Right lobe of liver (tissue), 6 donors: ENCODE results near the gene SFXN3. TPM values are rescaled to one million over a fixed set of nuclear protein-coding genes. Genes with fewer than 3 reads are reported as not detected.

Source experiments
- ATAC-seq, 4 donors: fragments of 200-7000 bp; cut with Tn5 transposase; one replicate each; pipeline ENCODE4 v1.9.1; 2020; ENCODE audit warnings: mild to moderate bottlenecking in 4 of 4, moderate library complexity in 4 of 4
- DNase-seq, 3 donors: peaks; one replicate each; pipeline ENCODE4 v3.0.0-alpha.2; 2020
- H3K27ac ChIP-seq, 3 donors: fragments of 200-600 bp; one replicate each; pipeline ENCODE4 v1.8.0; 2022
- H3K27me3 ChIP-seq, 2 donors: fragments of 200-600 bp; one replicate each; pipeline ENCODE4 v1.8.0; 2022
- H3K36me3 ChIP-seq, 4 donors: fragments of 200-600 bp; sonication (generic) in 1 of 4; one replicate each; pipeline versions ENCODE4 v1.5.1 to v1.8.0; 2017 to 2022; ENCODE audit warnings: control low read depth in 1 of 4
- H3K4me1 ChIP-seq, 4 donors: fragments of 200-600 bp; sonication (generic) in 1 of 4; one replicate each; pipeline versions ENCODE4 v1.5.1 to v1.8.0; 2017 to 2022; ENCODE audit warnings: control low read depth in 1 of 4
- H3K4me3 ChIP-seq, 3 donors: fragments of 200-600 bp; one replicate each; pipeline ENCODE4 v1.8.0; 2022
- H3K9me3 ChIP-seq, 4 donors: fragments of 200-600 bp; sonication (generic) in 1 of 4; one replicate each; pipeline versions ENCODE4 v1.5.1 to v1.8.0; 2017 to 2022; ENCODE audit warnings: control low read depth in 1 of 4
- POLR2A ChIP-seq: fragments of 450-650 bp; IDR thresholded peaks from one replicate; pipeline ENCODE4 v1.6.1; 2017; ENCODE audit warnings: antibody characterized with exemption, mild to moderate bottlenecking
- WGBS: methylation state at CpG from one replicate; pipeline ENCODE4 v1.1.6; 2018; ENCODE audit warnings: low coverage, low lambda C conversion rate; ENCODE audit not compliant: insufficient coverage; ENCODE audit errors: missing lambda C conversion rate; 5-methylcytosine and 5-hydroxymethylcytosine counted together
- intact Hi-C, 2 donors: fragments of 100-400 bp; cut with DNase I; formaldehyde crosslinking; loops; one replicate each; pipeline versions ENCODE4 v1.11.2 to v1.14.1; 2022
- total RNA-seq, 6 experiments: library from RNA; depleted of rRNA in 2 of 6; stranded (reverse); fragments of >200 nt in 2 of 6; fragmentation: NEBNext Ultra II Directional in 3 of 6; extraction: Animal tissue kit (Norgen Biotek cat#: 25700) in 3 of 6; gene quantifications; one replicate each; pipeline versions ENCODE4 v1.1.0 to v1.2.4, GENCODE V29; 2016 to 2023
- TF ChIP-seq, protein P1 (sequence below), 4 donors: fragments of 200-600 bp in 3 of 4; fragments of 450-650 bp in 1 of 4; IDR thresholded peaks; one replicate each; pipeline versions ENCODE4 v1.5.1 to v1.8.0; 2016 to 2022; ENCODE audit warnings: antibody characterized with exemption in 4 of 4, mild to moderate bottlenecking in 2 of 4
- donor health status: DM: no; HTN: yes; CAD: no.
- donor health status: DM: no; HTN: no; CAD: no.
- donor health status: DM: no; HTN: no; CAD: no.
- donor health status: DM: no; HTN: yes; CAD: no.
- donor health status: DM: no; HTN: yes; CAD: no.

The SFXN3 gene
- total RNA-seq, 6 experiments from 2014 or later, result 4.0 to 17.0 (median 7.6) TPM

DNA sequence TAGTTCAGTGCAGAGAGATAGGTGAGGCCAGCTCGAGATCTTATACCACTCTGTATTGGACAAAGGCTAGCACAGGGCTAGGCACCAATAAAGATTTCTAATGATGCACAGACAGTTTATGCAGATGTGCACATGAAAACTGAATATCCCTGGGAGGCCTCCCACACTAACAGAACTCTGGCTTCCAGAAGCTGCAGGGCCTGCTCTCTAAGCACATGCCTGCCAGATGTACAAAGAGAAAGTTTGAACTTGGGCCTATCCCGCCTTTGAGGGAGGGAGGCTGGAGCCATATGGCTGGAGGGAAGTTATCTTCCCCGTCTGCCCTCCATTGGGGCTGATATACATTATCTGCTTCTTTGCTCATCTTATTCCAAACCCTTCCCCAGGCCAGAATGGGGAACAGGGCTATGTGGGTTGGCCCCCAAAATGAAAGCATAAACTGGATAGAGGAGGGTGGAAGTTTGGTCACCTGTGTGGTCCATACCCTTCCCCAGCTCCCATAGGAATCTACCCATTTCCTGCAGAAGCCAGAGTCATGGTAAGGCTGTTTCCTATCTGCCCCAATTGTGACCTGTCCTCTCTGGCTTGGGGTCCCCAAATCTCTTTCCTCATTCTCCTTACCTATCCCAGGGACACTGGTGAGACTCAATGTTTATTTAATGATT lies 34.6 kb downstream of the SFXN3 start:
- ATAC-seq (no peak), DNase-seq (no peak)
- H3K4me1 ChIP-seq, result peaks cover 0 to 31% (median 13%) of the 10 kb centered on the region in 4 donors
- no peaks in the 10 kb centered on the region for H3K9me3 ChIP-seq
- 91% methylated on average over 2 of the region's 3 CpGs for WGBS
- TF ChIP-seq, protein P1, sequence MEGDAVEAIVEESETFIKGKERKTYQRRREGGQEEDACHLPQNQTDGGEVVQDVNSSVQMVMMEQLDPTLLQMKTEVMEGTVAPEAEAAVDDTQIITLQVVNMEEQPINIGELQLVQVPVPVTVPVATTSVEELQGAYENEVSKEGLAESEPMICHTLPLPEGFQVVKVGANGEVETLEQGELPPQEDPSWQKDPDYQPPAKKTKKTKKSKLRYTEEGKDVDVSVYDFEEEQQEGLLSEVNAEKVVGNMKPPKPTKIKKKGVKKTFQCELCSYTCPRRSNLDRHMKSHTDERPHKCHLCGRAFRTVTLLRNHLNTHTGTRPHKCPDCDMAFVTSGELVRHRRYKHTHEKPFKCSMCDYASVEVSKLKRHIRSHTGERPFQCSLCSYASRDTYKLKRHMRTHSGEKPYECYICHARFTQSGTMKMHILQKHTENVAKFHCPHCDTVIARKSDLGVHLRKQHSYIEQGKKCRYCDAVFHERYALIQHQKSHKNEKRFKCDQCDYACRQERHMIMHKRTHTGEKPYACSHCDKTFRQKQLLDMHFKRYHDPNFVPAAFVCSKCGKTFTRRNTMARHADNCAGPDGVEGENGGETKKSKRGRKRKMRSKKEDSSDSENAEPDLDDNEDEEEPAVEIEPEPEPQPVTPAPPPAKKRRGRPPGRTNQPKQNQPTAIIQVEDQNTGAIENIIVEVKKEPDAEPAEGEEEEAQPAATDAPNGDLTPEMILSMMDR (IDR thresholded peaks at IDR 0.05), result no peak
- TF ChIP-seq POLR2A, result no peak
- intact Hi-C loops, result no loop called here
- H3K27ac ChIP-seq, result no peak overlapping the region
- H3K36me3 ChIP-seq, result no peaks in the 10 kb centered on the region
- H3K27me3 ChIP-seq, result no peaks in the 10 kb centered on the region
- peak overlapping the region in 2 of 3 donors; percentile 9 to 28 for H3K4me3 ChIP-seq

DNA sequence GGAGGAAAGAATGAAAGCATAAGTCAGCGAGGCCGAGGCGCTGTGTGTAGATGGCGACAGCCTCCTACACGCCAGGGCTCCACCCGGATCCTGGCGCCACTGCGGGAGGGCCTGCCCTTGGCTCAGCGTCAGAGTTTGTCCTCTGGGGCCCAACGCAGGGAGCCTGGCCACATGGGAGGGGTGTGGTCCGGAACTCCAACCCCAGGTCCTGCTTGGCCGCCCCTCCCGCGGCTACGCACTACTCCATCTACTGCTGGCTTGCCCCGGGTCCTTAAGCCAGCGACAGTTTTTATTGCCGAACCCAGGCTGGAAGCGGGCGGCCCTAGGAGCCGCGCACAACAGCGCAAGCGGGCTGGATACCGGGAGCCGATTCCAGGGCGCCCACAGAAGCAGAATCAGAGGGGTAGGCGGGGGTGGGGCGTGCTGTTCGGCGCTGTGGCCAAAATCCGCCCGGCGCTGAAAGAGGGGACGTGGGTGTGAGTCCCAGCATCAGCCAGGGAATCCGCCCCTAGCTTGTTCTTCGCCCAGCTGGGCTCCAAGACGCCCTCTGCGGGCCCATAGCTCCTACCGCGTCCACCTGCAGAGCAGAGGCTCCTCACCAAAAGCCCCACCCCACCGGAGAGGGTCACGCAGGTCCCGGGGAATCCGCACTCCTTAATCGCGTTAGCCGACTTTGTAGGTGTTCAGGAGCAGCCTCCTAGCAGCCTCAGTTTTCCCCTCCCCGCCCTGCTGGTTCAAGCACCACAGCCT lies 35.3 kb downstream of the SFXN3 start:
- H3K27ac ChIP-seq, result no peak overlapping the region
- peak; percentile 44 to 58 (median 54) for ATAC-seq
- TF ChIP-seq, protein P1 (IDR thresholded peaks at IDR 0.05), result peak; percentile 14 to 47 (median 34)
- no peak for TF ChIP-seq POLR2A
- 10% methylated on average over 19 of the region's 49 CpGs for WGBS
- H3K4me1 ChIP-seq, result peaks cover 0 to 31% (median 12%) of the 10 kb centered on the region in 4 donors
- no peaks in the 10 kb centered on the region for H3K9me3 ChIP-seq
- peak; percentile 57 to 70 (median 68) for DNase-seq
- no peaks in the 10 kb centered on the region for H3K27me3 ChIP-seq
- H3K4me3 ChIP-seq, result peak overlapping the region; percentile 9 to 28 (median 10)
- H3K36me3 ChIP-seq, result no peaks in the 10 kb centered on the region
- intact Hi-C loops, result no loop called here

DNA sequence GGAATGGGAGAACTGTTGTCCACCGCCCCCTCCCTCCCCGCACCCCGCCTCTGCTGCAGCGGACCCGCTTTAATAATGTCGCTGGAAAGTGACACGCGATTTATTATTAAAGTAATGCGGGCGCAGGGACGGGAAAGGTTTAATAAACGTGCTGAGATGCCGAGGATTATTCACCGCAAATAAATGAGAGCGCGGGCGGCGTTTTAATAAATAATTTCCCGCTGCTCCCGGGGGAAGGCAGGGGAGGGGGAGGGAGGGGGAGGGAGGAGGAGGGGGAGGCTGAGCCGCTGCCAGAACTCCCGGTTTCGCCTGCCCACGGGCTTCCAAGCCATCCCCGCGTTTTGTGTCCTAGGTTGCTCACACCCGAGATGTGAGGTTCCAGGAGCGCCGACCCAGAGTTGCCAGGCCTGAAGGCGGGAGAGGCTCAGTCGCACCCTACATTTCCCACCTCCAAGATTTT lies 35.9 kb downstream of the SFXN3 start:
- intact Hi-C loops, result no loop called here
- H3K27ac ChIP-seq, result no peak overlapping the region
- no peaks in the 10 kb centered on the region for H3K27me3 ChIP-seq
- H3K36me3 ChIP-seq, result no peaks in the 10 kb centered on the region
- WGBS, result 0% methylated on average over 27 of the region's 31 CpGs
- H3K4me3 ChIP-seq, result peak overlapping the region; percentile 38 to 51 (median 44)
- no peak for DNase-seq
- H3K9me3 ChIP-seq, result no peaks in the 10 kb centered on the region
- TF ChIP-seq POLR2A, result no peak
- TF ChIP-seq, protein P1 (IDR thresholded peaks at IDR 0.05), result no peak
- no peak for ATAC-seq
- H3K4me1 ChIP-seq, result peaks cover 0 to 31% (median 10%) of the 10 kb centered on the region in 4 donors

DNA sequence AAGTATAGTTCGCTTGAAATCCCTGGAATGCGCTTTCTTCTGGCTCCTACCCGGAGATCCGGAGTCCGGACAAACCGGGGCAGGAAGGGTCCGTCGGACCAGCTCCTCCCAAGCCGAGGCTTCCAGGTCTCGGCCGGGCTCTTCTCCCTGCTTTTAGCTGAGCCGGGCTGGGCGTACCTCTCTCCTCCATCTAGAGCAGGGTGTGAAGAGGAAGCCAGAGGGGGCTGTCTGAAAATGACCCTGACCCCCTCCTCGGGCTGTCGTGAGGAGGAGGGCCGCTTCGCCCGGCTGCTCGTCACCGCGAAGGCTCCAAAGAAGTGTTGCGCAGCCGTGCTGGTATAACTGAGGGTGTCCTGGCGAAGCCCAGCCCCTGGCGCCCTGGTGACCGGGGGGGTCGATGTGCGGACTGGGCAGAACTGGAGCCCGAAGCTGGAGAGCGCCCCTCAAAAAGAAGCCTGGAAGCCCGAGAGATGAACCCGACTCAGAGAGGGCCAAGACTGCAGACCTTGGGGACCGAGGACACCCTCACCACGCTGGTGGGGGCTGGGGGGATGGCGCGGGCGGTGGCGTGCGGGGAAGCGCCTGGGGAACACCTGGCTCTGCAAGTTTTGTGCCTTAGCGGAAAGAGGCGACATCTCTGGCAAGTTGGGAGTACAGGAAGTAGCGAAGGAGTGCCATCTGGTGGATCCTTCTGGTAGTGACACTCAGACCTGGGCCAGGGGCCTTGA lies 36.5 kb downstream of the SFXN3 start:
- 2% methylated on average over 36 of the region's 43 CpGs for WGBS
- Histone ChIP-seq H3K4me1 (peaks cover 0 to 27% (median 8%) of the 10 kb centered on the region in 4 donors), H3K4me3 (peak overlapping the region; percentile 38 to 51 (median 44)), H3K36me3 (no peaks in the 10 kb centered on the region), H3K27ac (no peak overlapping the region), H3K9me3 (no peaks in the 10 kb centered on the region), H3K27me3 (no peaks in the 10 kb centered on the region)
- DNase-seq, result peak in 2 of 3 donors; percentile 59 to 75
- ATAC-seq, result peak; percentile 78 to 84 (median 82)
- TF ChIP-seq, protein P1 (IDR thresholded peaks at IDR 0.05), result peak; percentile 80 to 91 (median 88)
- TF ChIP-seq POLR2A, result no peak
- intact Hi-C loops, result no loop called here
